Neuronal stem cell (in vitro differentiated cells): ENCODE data around the gene NIPSNAP3A.

Source experiments
- DNase-seq: peaks from one replicate; pipeline ENCODE4 v3.0.0-alpha.2; 2013; ENCODE audit warnings: low spot score
- H2AFZ ChIP-seq: one replicate; pipeline ENCODE4 v1.6.1; 2013; ENCODE audit warnings: mild to moderate bottlenecking, low read length, inconsistent platforms
- H2AK5ac ChIP-seq: 2 replicates; pipeline ENCODE4 v1.6.1; 2013; ENCODE audit warnings: low read depth, mild to moderate bottlenecking, inconsistent platforms, low read length, moderate library complexity, mixed read lengths
- H2BK120ac ChIP-seq: 2 replicates; pipeline ENCODE4 v1.6.1; 2013; ENCODE audit warnings: low read depth, mild to moderate bottlenecking, inconsistent platforms, low read length, moderate library complexity, mixed read lengths
- H2BK12ac ChIP-seq: one replicate; pipeline ENCODE4 v1.6.1; 2013; ENCODE audit warnings: low read length, inconsistent platforms
- H2BK15ac ChIP-seq: 2 replicates; pipeline ENCODE4 v1.6.1; 2013; ENCODE audit warnings: mild to moderate bottlenecking, low read length, inconsistent platforms, mixed read lengths
- H2BK5ac ChIP-seq: one replicate; pipeline ENCODE4 v1.6.1; 2013; ENCODE audit warnings: inconsistent platforms, mild to moderate bottlenecking, low read length, moderate library complexity
- H3K14ac ChIP-seq: one replicate; pipeline ENCODE4 v1.6.1; 2013; ENCODE audit warnings: low read length, inconsistent platforms
- H3K18ac ChIP-seq: 2 replicates; pipeline ENCODE4 v1.6.1; 2013; ENCODE audit warnings: low read length, inconsistent platforms
- H3K23ac ChIP-seq: 2 replicates; pipeline ENCODE4 v1.6.1; 2013; ENCODE audit warnings: low read depth, mild to moderate bottlenecking, mixed read lengths, low read length, inconsistent platforms; ENCODE audit not compliant: poor library complexity
- H3K27ac ChIP-seq: replicated peaks from 3 replicates; pipeline ENCODE4 v1.5.1; 2013; ENCODE audit warnings: low read length, inconsistent platforms
- H3K27me3 ChIP-seq, 3 experiments: 2 replicates each; pipeline ENCODE4 v1.6.1; 2013; ENCODE audit warnings: low read length in 3 of 3, mild to moderate bottlenecking in 2 of 3, inconsistent platforms in 1 of 3, low read depth in 1 of 3, mixed read lengths in 1 of 3, moderate library complexity in 1 of 3; ENCODE audit not compliant: control insufficient read depth in 3 of 3, insufficient read depth in 3 of 3
- H3K36me3 ChIP-seq, 2 donors: replicated peaks in 1 of 2; 2 replicates each; pipeline ENCODE4 v1.6.1; 2013; ENCODE audit warnings: low read length in 2 of 2; ENCODE audit not compliant: control insufficient read depth in 2 of 2, insufficient read depth in 2 of 2
- H3K4ac ChIP-seq: 2 replicates; pipeline ENCODE4 v1.6.1; 2013; ENCODE audit warnings: inconsistent platforms, mild to moderate bottlenecking, low read length, moderate library complexity
- H3K4me1 ChIP-seq, 2 donors: 1 replicate in 1 of 2; 2 replicates in 1 of 2; pipeline ENCODE4 v1.6.1; 2013; ENCODE audit warnings: low read length in 2 of 2, low read depth in 1 of 2; ENCODE audit not compliant: control insufficient read depth in 2 of 2, insufficient read depth in 1 of 2
- H3K4me2 ChIP-seq: one replicate; pipeline ENCODE4 v1.6.1; 2013; ENCODE audit warnings: mild to moderate bottlenecking, low read length, inconsistent platforms; ENCODE audit not compliant: insufficient read depth, poor library complexity, severe bottlenecking
- H3K4me3 ChIP-seq, 2 donors: 2 replicates each; pipeline ENCODE4 v1.5.1; 2013; ENCODE audit warnings: low read length in 2 of 2, mild to moderate bottlenecking in 2 of 2, inconsistent platforms in 1 of 2, moderate library complexity in 1 of 2
- H3K79me1 ChIP-seq: one replicate; pipeline ENCODE4 v1.6.1; 2013; ENCODE audit warnings: low read depth, mild to moderate bottlenecking, inconsistent platforms, low read length, moderate library complexity
- H3K9ac ChIP-seq: one replicate; pipeline ENCODE4 v1.6.1; 2013; ENCODE audit warnings: mild to moderate bottlenecking, low read depth, low read length, inconsistent platforms; ENCODE audit not compliant: poor library complexity
- H3K9me3 ChIP-seq, 2 donors: replicated peaks in 1 of 2; 2 replicates each; pipeline versions ENCODE3 to v1.6.1; 2013; ENCODE audit warnings: low read length in 2 of 2, mild to moderate bottlenecking in 2 of 2, inconsistent platforms in 1 of 2, low read depth in 1 of 2, mixed read lengths in 1 of 2, moderate library complexity in 1 of 2; ENCODE audit not compliant: control insufficient read depth in 2 of 2, insufficient read depth in 1 of 2
- H4K8ac ChIP-seq: one replicate; pipeline ENCODE4 v1.6.1; 2013; ENCODE audit warnings: low read depth, mild to moderate bottlenecking, inconsistent platforms, low read length, moderate library complexity
- H4K91ac ChIP-seq: one replicate; pipeline ENCODE4 v1.6.1; 2013; ENCODE audit warnings: low read length, low read depth, mild to moderate bottlenecking, inconsistent platforms; ENCODE audit not compliant: poor library complexity
- WGBS, 2 donors: extraction: QIAGEN DNeasy Blood & Tissue Kit; methylation state at CpG; one replicate each; pipeline ENCODE4 v1.1.7; 2013; ENCODE audit warnings: missing lambda C conversion rate in 2 of 2, mixed read lengths in 1 of 2; ENCODE audit not compliant: insufficient read length in 2 of 2, insufficient replicate concordance in 1 of 2; ENCODE audit errors: extremely low coverage in 2 of 2; 5-methylcytosine and 5-hydroxymethylcytosine counted together

NIPSNAP3A gene

DNA sequence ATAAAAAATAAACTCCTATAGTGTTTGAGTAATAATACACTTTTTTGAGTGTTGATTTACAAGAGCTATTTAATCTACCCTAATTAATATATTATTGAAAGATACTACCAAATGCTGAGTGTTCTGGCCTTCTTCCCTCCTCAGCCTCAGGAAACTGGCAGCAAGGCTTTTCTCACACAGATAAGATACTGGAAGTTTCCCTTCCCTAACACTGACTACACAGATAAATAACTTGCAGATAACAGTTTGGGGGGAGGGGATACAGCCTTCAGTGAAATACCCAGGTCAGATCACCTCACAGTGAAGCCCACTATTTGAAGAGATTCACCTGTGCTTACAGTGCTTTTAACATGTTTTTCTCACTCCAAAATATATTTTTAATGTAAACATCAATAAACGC, 1.6 kb upstream of the NIPSNAP3A start:
- H2BK12ac ChIP-seq = no peak overlapping the region
- H2AK5ac ChIP-seq = no peak overlapping the region
- no peak overlapping the region for H3K4me2 ChIP-seq
- no peak overlapping the region for H2BK15ac ChIP-seq
- no peak overlapping the region for H2BK120ac ChIP-seq
- H2AFZ ChIP-seq = no peak overlapping the region
- no peak overlapping the region for H3K9ac ChIP-seq
- H3K27ac ChIP-seq = no peak overlapping the region
- DNase-seq = no peak
- WGBS, 2 donors = no CpG with 5 or more reads among the region's 1 CpG
- H3K36me3 ChIP-seq = no peaks in the 10 kb centered on the region
- H3K79me1 ChIP-seq = no peaks in the 10 kb centered on the region
- H4K8ac ChIP-seq = no peak overlapping the region
- no peak overlapping the region for H4K91ac ChIP-seq
- no peak overlapping the region for H3K4ac ChIP-seq
- H3K18ac ChIP-seq = no peak overlapping the region
- H3K9me3 ChIP-seq = no peaks in the 10 kb centered on the region
- no peak overlapping the region for H3K14ac ChIP-seq
- peaks cover 2 to 6% of the 10 kb centered on the region in 2 donors for H3K4me1 ChIP-seq
- no peak overlapping the region for H2BK5ac ChIP-seq
- no peak overlapping the region for H3K4me3 ChIP-seq
- H3K23ac ChIP-seq = no peak overlapping the region
- peaks cover 0 to 33% (median 0%) of the 10 kb centered on the region in 3 experiments for H3K27me3 ChIP-seq

DNA sequence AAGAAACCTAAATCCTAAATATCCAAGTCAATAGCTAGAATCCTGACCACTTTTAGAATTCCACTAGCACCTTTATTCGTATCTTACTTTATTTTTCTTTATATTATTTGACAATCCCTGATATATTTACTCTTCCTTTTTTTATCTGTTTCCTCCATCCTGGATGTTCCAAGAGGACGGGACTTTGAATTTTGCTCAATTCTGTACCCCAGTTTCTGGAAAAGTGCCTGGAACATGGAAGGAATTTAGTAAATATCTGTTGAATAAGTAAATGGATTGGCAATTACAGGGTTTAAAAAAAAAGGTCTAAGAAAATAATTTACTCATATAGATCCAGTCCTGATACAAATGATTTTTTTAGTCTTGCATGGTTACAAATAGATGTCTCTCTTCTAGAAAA, 1.2 kb upstream of the NIPSNAP3A start:
- H3K36me3 ChIP-seq = no peaks in the 10 kb centered on the region
- H3K4me3 ChIP-seq = no peak overlapping the region
- H4K8ac ChIP-seq = no peak overlapping the region
- DNase-seq = no peak
- H3K4me1 ChIP-seq = peaks cover 2 to 6% of the 10 kb centered on the region in 2 donors
- H3K27me3 ChIP-seq = peaks cover 0 to 33% (median 0%) of the 10 kb centered on the region in 3 experiments
- H3K4me2 ChIP-seq = no peak overlapping the region
- no CpG with 5 or more reads among the region's 2 CpGs for WGBS, 2 donors
- H2BK12ac ChIP-seq = no peak overlapping the region
- H2BK15ac ChIP-seq = no peak overlapping the region
- no peaks in the 10 kb centered on the region for H3K9me3 ChIP-seq
- H4K91ac ChIP-seq = no peak overlapping the region
- no peak overlapping the region for H3K18ac ChIP-seq
- no peak overlapping the region for H2AFZ ChIP-seq
- no peak overlapping the region for H3K9ac ChIP-seq
- H3K14ac ChIP-seq = no peak overlapping the region
- H3K27ac ChIP-seq = no peak overlapping the region
- no peak overlapping the region for H3K23ac ChIP-seq
- no peaks in the 10 kb centered on the region for H3K79me1 ChIP-seq
- H2AK5ac ChIP-seq = no peak overlapping the region
- no peak overlapping the region for H2BK5ac ChIP-seq
- H3K4ac ChIP-seq = no peak overlapping the region
- no peak overlapping the region for H2BK120ac ChIP-seq

DNA sequence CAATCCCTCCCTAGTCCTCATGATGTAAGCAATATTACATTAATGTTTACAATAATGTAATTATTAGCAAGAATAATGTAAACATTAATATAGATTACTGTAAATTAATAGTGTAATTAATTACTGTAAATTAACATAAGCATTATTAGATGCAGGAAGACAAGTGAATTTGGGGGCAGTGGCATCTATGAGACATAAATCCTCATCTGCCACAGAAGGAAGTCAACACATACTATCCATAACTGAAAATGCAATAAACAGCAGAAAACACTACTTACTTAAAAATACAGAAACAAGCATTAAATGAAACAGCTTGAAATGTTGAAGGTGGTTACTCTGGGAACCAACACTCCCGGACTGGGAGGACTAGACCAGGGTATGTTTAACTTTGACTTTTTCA, 685 bp upstream of the NIPSNAP3A start:
- Histone ChIP-seq H2BK12ac (no peak overlapping the region), H2AFZ (peak overlapping the region; percentile 100), H3K36me3 (no peaks in the 10 kb centered on the region), H3K23ac (no peak overlapping the region), H2BK120ac (no peak overlapping the region), H2BK5ac (no peak overlapping the region), H3K4me1 (peaks cover 2 to 6% of the 10 kb centered on the region in 2 donors), H3K4me3 (peak overlapping the region in 1 of 2 donors; percentile 74), H2BK15ac (no peak overlapping the region), H3K27ac (no peak overlapping the region), H3K4ac (no peak overlapping the region), H3K9me3 (no peaks in the 10 kb centered on the region), H3K18ac (no peak overlapping the region), H3K9ac (no peak overlapping the region), H4K91ac (no peak overlapping the region), H4K8ac (no peak overlapping the region), H2AK5ac (no peak overlapping the region), H3K4me2 (no peak overlapping the region), H3K27me3 (peaks cover 0 to 33% (median 0%) of the 10 kb centered on the region in 3 experiments), H3K79me1 (no peaks in the 10 kb centered on the region), H3K14ac (no peak overlapping the region)
- DNase-seq = no peak
- no CpG with 5 or more reads among the region's 1 CpG for WGBS, 2 donors

DNA sequence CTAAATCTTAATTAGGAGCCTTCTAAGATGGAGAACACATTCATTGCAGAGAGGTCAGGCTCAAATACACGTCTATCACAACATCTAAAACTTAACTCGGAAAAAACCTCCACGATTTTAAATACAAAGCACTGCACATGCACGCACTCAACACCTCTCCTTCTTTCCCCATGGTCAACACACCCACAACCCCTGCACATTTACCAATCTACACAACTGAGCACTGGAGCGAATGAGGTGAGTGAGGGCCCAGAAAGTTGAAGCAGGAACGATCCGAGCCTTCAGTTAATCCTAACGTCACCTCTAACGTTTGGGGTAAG, 278 bp upstream of the NIPSNAP3A start:
- no CpG with 5 or more reads among the region's 9 CpGs for WGBS, 2 donors
- Histone ChIP-seq H2BK120ac (no peak overlapping the region), H3K4me2 (peak overlapping the region; percentile 77)

More for the DNA sequence above, 278 bp upstream of the NIPSNAP3A start:
- Histone ChIP-seq H2BK15ac (no peak overlapping the region), H2BK12ac (no peak overlapping the region), H3K4me3 (peak overlapping the region; percentile 74 to 87), H4K91ac (no peak overlapping the region), H3K79me1 (no peaks in the 10 kb centered on the region), H2BK5ac (peak overlapping the region; percentile 13), H2AFZ (peak overlapping the region; percentile 100), H3K4me1 (peaks cover 2 to 6% of the 10 kb centered on the region in 2 donors), H3K14ac (peak overlapping the region; percentile 31), H3K23ac (no peak overlapping the region), H2AK5ac (no peak overlapping the region), H4K8ac (no peak overlapping the region), H3K9ac (peak overlapping the region; percentile 64), H3K36me3 (no peaks in the 10 kb centered on the region), H3K4ac (no peak overlapping the region), H3K18ac (peak overlapping the region; percentile 80), H3K27me3 (peaks cover 0 to 33% (median 0%) of the 10 kb centered on the region in 3 experiments), H3K9me3 (no peaks in the 10 kb centered on the region), H3K27ac (peak overlapping the region; percentile 24)
- DNase-seq = no peak
